Measurements from ENCODE around the gene KCNK13.

KCNK13 gene

GRCh38 chr14:90136904-90137303, 75.1 kb downstream of the KCNK13 start:
- H3K9ac ChIP-seq = no peak overlapping the region
- H3K9me3 ChIP-seq (ENCODE audit: control insufficient read depth, low read length) = no peaks in the 10 kb centered on the region
- no peak overlapping the region for H3K27ac ChIP-seq
- H2AFZ ChIP-seq = no peak overlapping the region
- H3K79me2 ChIP-seq = no peaks in the 10 kb centered on the region
- no peaks in the 10 kb centered on the region for H3K36me3 ChIP-seq (ENCODE audit: control insufficient read depth, insufficient read depth, low read length)
- H3K4me2 ChIP-seq (ENCODE audit: low read length) = no peak overlapping the region
- H3K27me3 ChIP-seq (ENCODE audit: control insufficient read depth, insufficient read depth, low read length) = no peaks in the 10 kb centered on the region
- no peak for TF ChIP-seq CTCF (IDR thresholded peaks at IDR 0.05)
- no peaks in the 10 kb centered on the region for H3K4me1 ChIP-seq
- no peak overlapping the region for H3K4me3 ChIP-seq (ENCODE audit: low read depth, low read length)

- no peak overlapping the region for H2AFZ ChIP-seq
- no peak for TF ChIP-seq CTCF (IDR thresholded peaks at IDR 0.05)
Measured at GRCh38 chr14:90137807-90138206, 76.0 kb downstream of the KCNK13 start.

GRCh38 chr14:90139199-90139598, 77.4 kb downstream of the KCNK13 start:
- Histone ChIP-seq H3K4me3 (ENCODE audit: low read depth, low read length) (no peak overlapping the region), H3K27ac (no peak overlapping the region), H3K27me3 (ENCODE audit: control insufficient read depth, insufficient read depth, low read length) (no peaks in the 10 kb centered on the region), H3K4me1 (no peaks in the 10 kb centered on the region), H3K9me3 (ENCODE audit: control insufficient read depth, low read length) (no peaks in the 10 kb centered on the region), H3K9ac (no peak overlapping the region), H2AFZ (no peak overlapping the region), H3K4me2 (ENCODE audit: low read length) (no peak overlapping the region), H3K79me2 (no peaks in the 10 kb centered on the region), H3K36me3 (ENCODE audit: control insufficient read depth, insufficient read depth, low read length) (no peaks in the 10 kb centered on the region)
- no peak for TF ChIP-seq CTCF (IDR thresholded peaks at IDR 0.05)

More at GRCh38 chr14:90137807-90138206, 76.0 kb downstream of the KCNK13 start:
- Histone ChIP-seq H3K4me1 (no peaks in the 10 kb centered on the region), H3K36me3 (ENCODE audit: control insufficient read depth, insufficient read depth, low read length) (no peaks in the 10 kb centered on the region), H3K9me3 (ENCODE audit: control insufficient read depth, low read length) (no peaks in the 10 kb centered on the region), H3K27me3 (ENCODE audit: control insufficient read depth, insufficient read depth, low read length) (no peaks in the 10 kb centered on the region), H3K4me2 (ENCODE audit: low read length) (no peak overlapping the region), H3K9ac (no peak overlapping the region), H3K79me2 (no peaks in the 10 kb centered on the region), H3K27ac (no peak overlapping the region), H3K4me3 (ENCODE audit: low read depth, low read length) (no peak overlapping the region)

GRCh38 chr14:90140298-90140955, 78.6 kb downstream of the KCNK13 start:
- H2AFZ ChIP-seq = no peak overlapping the region
- TF ChIP-seq CTCF (IDR thresholded peaks at IDR 0.05) = no peak
- no peak overlapping the region for H3K4me2 ChIP-seq (ENCODE audit: low read length)
- H3K27ac ChIP-seq = no peak overlapping the region
- no peak overlapping the region for H3K9ac ChIP-seq
- no peak overlapping the region for H3K4me3 ChIP-seq (ENCODE audit: low read depth, low read length)
- no peaks in the 10 kb centered on the region for H3K79me2 ChIP-seq
- H3K4me1 ChIP-seq = no peaks in the 10 kb centered on the region
- no peaks in the 10 kb centered on the region for H3K36me3 ChIP-seq (ENCODE audit: control insufficient read depth, insufficient read depth, low read length)
- H3K27me3 ChIP-seq (ENCODE audit: control insufficient read depth, insufficient read depth, low read length) = no peaks in the 10 kb centered on the region
- no peaks in the 10 kb centered on the region for H3K9me3 ChIP-seq (ENCODE audit: control insufficient read depth, low read length)

GRCh38 chr14:90140956-90141316, 79.1 kb downstream of the KCNK13 start:
- H3K9ac ChIP-seq = no peak overlapping the region
- H3K4me1 ChIP-seq = no peaks in the 10 kb centered on the region
- no peak overlapping the region for H3K4me2 ChIP-seq (ENCODE audit: low read length)
- no peaks in the 10 kb centered on the region for H3K9me3 ChIP-seq (ENCODE audit: control insufficient read depth, low read length)
- no peaks in the 10 kb centered on the region for H3K36me3 ChIP-seq (ENCODE audit: control insufficient read depth, insufficient read depth, low read length)
- H3K27me3 ChIP-seq (ENCODE audit: control insufficient read depth, insufficient read depth, low read length) = no peaks in the 10 kb centered on the region
- no peak overlapping the region for H3K27ac ChIP-seq
- H3K4me3 ChIP-seq (ENCODE audit: low read depth, low read length) = no peak overlapping the region
- H3K79me2 ChIP-seq = no peaks in the 10 kb centered on the region
- H2AFZ ChIP-seq = no peak overlapping the region
- TF ChIP-seq CTCF (IDR thresholded peaks at IDR 0.05) = no peak

All from parathyroid adenoma (tissue), 2 donors.